Measurements from ENCODE around the gene PTPRD. TPM values are rescaled to one million over a fixed set of nuclear protein-coding genes. Genes with fewer than 3 reads are reported as not detected.

The PTPRD gene
- total and polyA plus RNA-seq, 4 donors: 97.4 to 229 (median 161) TPM

GRCh38 chr9:8558176-8558575 lies 2054.6 kb downstream of the PTPRD start:
- H3K27me3 ChIP-seq (ENCODE audit: control insufficient read depth, insufficient read depth, low read length): no peaks in the 10 kb centered on the region
- DNase-seq (ENCODE audit: low read depth in 4 of 6, low spot score in 6 of 6): no peak
- 82% methylated on average over 2 of the region's 2 CpGs for WGBS (ENCODE audit: insufficient coverage)
- H3K27ac ChIP-seq (ENCODE audit: low read depth, low read length): no peak overlapping the region
- no peaks in the 10 kb centered on the region for H3K36me3 ChIP-seq (ENCODE audit: control insufficient read depth, insufficient read depth, low read length)
- H3K4me3 ChIP-seq (ENCODE audit: low read depth, low read length): no peak overlapping the region
- no peaks in the 10 kb centered on the region for H3K4me1 ChIP-seq (ENCODE audit: control insufficient read depth, insufficient read depth, low read length)
- H3K9me3 ChIP-seq (ENCODE audit: control insufficient read depth, insufficient read depth, low read length): no peaks in the 10 kb centered on the region

- no peaks in the 10 kb centered on the region for H3K36me3 ChIP-seq (ENCODE audit: control insufficient read depth, insufficient read depth, low read length)
- H3K4me1 ChIP-seq (ENCODE audit: control insufficient read depth, insufficient read depth, low read length): no peaks in the 10 kb centered on the region
- H3K9me3 ChIP-seq (ENCODE audit: control insufficient read depth, insufficient read depth, low read length): no peaks in the 10 kb centered on the region
- no peak overlapping the region for H3K27ac ChIP-seq (ENCODE audit: low read depth, low read length)
- H3K27me3 ChIP-seq (ENCODE audit: control insufficient read depth, insufficient read depth, low read length): no peaks in the 10 kb centered on the region
- WGBS (ENCODE audit: insufficient coverage): 48% methylated on average over 2 of the region's 4 CpGs
- H3K4me3 ChIP-seq (ENCODE audit: low read depth, low read length): no peak overlapping the region
- DNase-seq (ENCODE audit: low read depth in 4 of 6, low spot score in 6 of 6): peak in 1 of 6 donors; percentile 63
Observed at GRCh38 chr9:8555762-8556500, 2056.9 kb downstream of the PTPRD start.

DNA sequence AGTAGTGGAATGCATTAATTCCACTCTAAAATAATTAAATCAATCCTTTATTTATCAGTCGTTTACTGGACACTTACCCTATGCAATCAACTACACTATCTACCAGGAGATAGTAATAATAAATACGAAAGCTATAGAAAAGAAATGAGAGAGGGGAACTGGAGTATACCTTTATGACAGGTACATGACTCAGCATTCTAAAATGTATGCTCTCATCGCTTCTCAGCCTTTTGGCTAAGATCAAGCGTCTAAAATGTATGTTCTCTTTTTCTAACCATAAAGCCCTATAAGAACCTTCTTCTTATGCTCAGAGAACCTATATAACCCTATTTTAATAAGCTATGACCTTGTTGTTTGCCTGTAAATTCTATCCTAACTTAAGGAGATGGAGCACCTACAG lies 2059.4 kb downstream of the PTPRD start:
- Histone ChIP-seq H3K4me3 (ENCODE audit: low read depth, low read length) (no peak overlapping the region), H3K27ac (ENCODE audit: low read depth, low read length) (no peak overlapping the region)
- WGBS (ENCODE audit: insufficient coverage): no CpG with 5 or more reads among the region's 4 CpGs

DNA sequence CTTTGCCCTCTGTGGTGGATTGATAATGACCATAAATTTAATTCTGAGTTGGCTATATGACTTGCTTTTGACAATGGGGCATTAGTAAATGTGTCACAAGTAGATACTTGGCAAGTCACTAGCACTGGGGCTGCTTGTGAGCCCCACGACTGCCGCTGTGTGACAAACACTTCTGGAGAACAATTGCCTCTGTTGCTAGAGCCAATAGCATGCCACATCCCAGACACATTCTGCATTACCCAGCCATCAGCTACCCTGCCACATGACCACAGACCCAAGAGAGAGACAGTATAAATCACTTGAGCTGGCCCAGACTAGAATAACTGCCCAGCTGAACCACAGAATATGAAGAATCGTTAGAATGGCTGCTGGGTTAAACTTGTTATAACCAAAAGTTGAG lies 2060.1 kb downstream of the PTPRD start:
- Histone ChIP-seq H3K27ac (ENCODE audit: low read depth, low read length) (no peak overlapping the region), H3K4me1 (ENCODE audit: control insufficient read depth, insufficient read depth, low read length) (no peaks in the 10 kb centered on the region), H3K36me3 (ENCODE audit: control insufficient read depth, insufficient read depth, low read length) (no peaks in the 10 kb centered on the region), H3K4me3 (ENCODE audit: low read depth, low read length) (no peak overlapping the region), H3K9me3 (ENCODE audit: control insufficient read depth, insufficient read depth, low read length) (no peaks in the 10 kb centered on the region), H3K27me3 (ENCODE audit: control insufficient read depth, insufficient read depth, low read length) (no peaks in the 10 kb centered on the region)
- WGBS (ENCODE audit: insufficient coverage): 67% methylated on average over 2 of the region's 3 CpGs
- DNase-seq (ENCODE audit: low read depth in 4 of 6, low spot score in 6 of 6): no peak

More for the DNA sequence above, 2059.4 kb downstream of the PTPRD start:
- DNase-seq (ENCODE audit: low read depth in 4 of 6, low spot score in 6 of 6): no peak
- Histone ChIP-seq H3K4me1 (ENCODE audit: control insufficient read depth, insufficient read depth, low read length) (no peaks in the 10 kb centered on the region), H3K27me3 (ENCODE audit: control insufficient read depth, insufficient read depth, low read length) (no peaks in the 10 kb centered on the region), H3K9me3 (ENCODE audit: control insufficient read depth, insufficient read depth, low read length) (no peaks in the 10 kb centered on the region), H3K36me3 (ENCODE audit: control insufficient read depth, insufficient read depth, low read length) (no peaks in the 10 kb centered on the region)

- Histone ChIP-seq H3K36me3 (ENCODE audit: control insufficient read depth, insufficient read depth, low read length) (no peaks in the 10 kb centered on the region), H3K4me1 (ENCODE audit: control insufficient read depth, insufficient read depth, low read length) (no peaks in the 10 kb centered on the region), H3K9me3 (ENCODE audit: control insufficient read depth, insufficient read depth, low read length) (no peaks in the 10 kb centered on the region), H3K4me3 (ENCODE audit: low read depth, low read length) (no peak overlapping the region), H3K27ac (ENCODE audit: low read depth, low read length) (no peak overlapping the region), H3K27me3 (ENCODE audit: control insufficient read depth, insufficient read depth, low read length) (no peaks in the 10 kb centered on the region)
- DNase-seq (ENCODE audit: low read depth in 4 of 6, low spot score in 6 of 6): no peak
- 78% methylated on average over 1 of the region's 1 CpG for WGBS (ENCODE audit: insufficient coverage)
Observed at GRCh38 chr9:8549214-8549613, 2063.6 kb downstream of the PTPRD start.

DNA sequence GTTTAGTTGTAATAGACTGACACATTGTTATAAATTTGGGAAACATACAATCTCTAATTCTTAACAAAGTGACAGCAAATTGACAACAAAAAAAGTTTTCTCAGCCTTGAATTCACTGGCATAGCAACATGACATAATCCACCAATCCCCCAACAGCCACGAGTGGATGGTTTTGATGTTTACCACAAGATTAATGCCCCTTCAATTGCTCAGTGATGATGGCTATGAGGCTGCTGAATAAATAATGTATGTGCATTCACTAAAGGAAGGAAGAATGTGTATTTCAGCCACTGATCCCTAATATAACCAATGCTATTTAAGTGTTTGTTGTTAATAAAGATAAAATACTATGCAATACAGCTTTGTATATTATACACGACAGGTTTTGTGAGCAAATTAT lies 2069.6 kb downstream of the PTPRD start:
- Histone ChIP-seq H3K27ac (ENCODE audit: low read depth, low read length) (no peak overlapping the region), H3K4me1 (ENCODE audit: control insufficient read depth, insufficient read depth, low read length) (no peaks in the 10 kb centered on the region), H3K27me3 (ENCODE audit: control insufficient read depth, insufficient read depth, low read length) (no peaks in the 10 kb centered on the region), H3K9me3 (ENCODE audit: control insufficient read depth, insufficient read depth, low read length) (no peaks in the 10 kb centered on the region), H3K36me3 (ENCODE audit: control insufficient read depth, insufficient read depth, low read length) (no peaks in the 10 kb centered on the region), H3K4me3 (ENCODE audit: low read depth, low read length) (no peak overlapping the region)
- no peak for DNase-seq (ENCODE audit: low read depth in 4 of 6, low spot score in 6 of 6)
- WGBS (ENCODE audit: insufficient coverage): no CpG with 5 or more reads among the region's 2 CpGs

- no peaks in the 10 kb centered on the region for H3K36me3 ChIP-seq (ENCODE audit: control insufficient read depth, insufficient read depth, low read length)
- H3K27me3 ChIP-seq (ENCODE audit: control insufficient read depth, insufficient read depth, low read length): no peaks in the 10 kb centered on the region
- no peaks in the 10 kb centered on the region for H3K9me3 ChIP-seq (ENCODE audit: control insufficient read depth, insufficient read depth, low read length)
- H3K4me1 ChIP-seq (ENCODE audit: control insufficient read depth, insufficient read depth, low read length): no peaks in the 10 kb centered on the region
- no peak overlapping the region for H3K4me3 ChIP-seq (ENCODE audit: low read depth, low read length)
- H3K27ac ChIP-seq (ENCODE audit: low read depth, low read length): no peak overlapping the region
- 47% methylated on average over 4 of the region's 4 CpGs for whole genome bisulfite sequencing (ENCODE audit: insufficient coverage)
- peak in 1 of 6 donors; percentile 21 for DNase-seq (ENCODE audit: low read depth in 4 of 6, low spot score in 6 of 6)
Observed at GRCh38 chr9:8542537-8542936, 2070.3 kb downstream of the PTPRD start.

GRCh38 chr9:8539681-8540197 lies 2073.1 kb downstream of the PTPRD start:
- DNase-seq (ENCODE audit: low read depth in 4 of 6, low spot score in 6 of 6): no peak
- 97% methylated on average over 3 of the region's 5 CpGs for WGBS (ENCODE audit: insufficient coverage)
- Histone ChIP-seq H3K27ac (ENCODE audit: low read depth, low read length) (no peak overlapping the region), H3K36me3 (ENCODE audit: control insufficient read depth, insufficient read depth, low read length) (no peaks in the 10 kb centered on the region), H3K4me1 (ENCODE audit: control insufficient read depth, insufficient read depth, low read length) (no peaks in the 10 kb centered on the region), H3K9me3 (ENCODE audit: control insufficient read depth, insufficient read depth, low read length) (no peaks in the 10 kb centered on the region), H3K4me3 (ENCODE audit: low read depth, low read length) (no peak overlapping the region), H3K27me3 (ENCODE audit: control insufficient read depth, insufficient read depth, low read length) (no peaks in the 10 kb centered on the region)

GRCh38 chr9:8536845-8537244 lies 2076.0 kb downstream of the PTPRD start:
- Histone ChIP-seq H3K36me3 (ENCODE audit: control insufficient read depth, insufficient read depth, low read length) (no peaks in the 10 kb centered on the region), H3K27me3 (ENCODE audit: control insufficient read depth, insufficient read depth, low read length) (no peaks in the 10 kb centered on the region), H3K27ac (ENCODE audit: low read depth, low read length) (no peak overlapping the region), H3K4me1 (ENCODE audit: control insufficient read depth, insufficient read depth, low read length) (no peaks in the 10 kb centered on the region), H3K4me3 (ENCODE audit: low read depth, low read length) (no peak overlapping the region), H3K9me3 (ENCODE audit: control insufficient read depth, insufficient read depth, low read length) (no peaks in the 10 kb centered on the region)
- no peak for DNase-seq (ENCODE audit: low read depth in 4 of 6, low spot score in 6 of 6)
- no CpG with 5 or more reads among the region's 2 CpGs for WGBS (ENCODE audit: insufficient coverage)

DNA sequence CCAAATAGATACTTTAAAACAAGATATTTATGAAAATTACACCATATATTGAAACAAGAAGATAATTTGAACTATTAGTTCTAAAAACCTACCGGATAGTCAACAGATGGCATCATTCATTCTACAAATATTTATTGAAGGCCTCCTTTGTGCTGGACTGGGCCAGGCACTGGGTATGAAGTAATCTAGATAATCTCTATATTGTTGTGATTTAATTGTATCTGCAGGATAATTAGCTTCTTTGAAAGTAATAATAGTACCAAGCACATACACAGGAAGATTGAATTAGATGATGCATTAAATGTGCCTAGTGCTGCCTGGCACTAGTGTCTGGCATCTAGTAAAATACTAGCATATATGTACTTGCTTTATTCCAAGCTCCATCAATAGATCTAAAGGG lies 2078.0 kb downstream of the PTPRD start:
- H3K4me1 ChIP-seq (ENCODE audit: control insufficient read depth, insufficient read depth, low read length): no peaks in the 10 kb centered on the region
- no peaks in the 10 kb centered on the region for H3K36me3 ChIP-seq (ENCODE audit: control insufficient read depth, insufficient read depth, low read length)
- H3K9me3 ChIP-seq (ENCODE audit: control insufficient read depth, insufficient read depth, low read length): no peaks in the 10 kb centered on the region
- no CpG with 5 or more reads among the region's 1 CpG for WGBS (ENCODE audit: insufficient coverage)
- no peak for DNase-seq (ENCODE audit: low read depth in 4 of 6, low spot score in 6 of 6)
- no peaks in the 10 kb centered on the region for H3K27me3 ChIP-seq (ENCODE audit: control insufficient read depth, insufficient read depth, low read length)
- no peak overlapping the region for H3K27ac ChIP-seq (ENCODE audit: low read depth, low read length)
- no peak overlapping the region for H3K4me3 ChIP-seq (ENCODE audit: low read depth, low read length)

All from spinal cord (tissue), 10 donors.